Stimulated activated CD8-positive, alpha-beta memory T cell treated with anti-CD3 and anti-CD28 coated beads, Interleukin-2, amount 100 ng/mL, for 48 hours (primary cell): Measurements from ENCODE around the gene JAK3.

Experiments
- DNase-seq, 2 donors: peaks; one replicate each; pipeline ENCODE4 v3.0.0-alpha.2; 2020; ENCODE audit warnings: low read depth in 2 of 2

JAK3 gene

GRCh38 chr19:17865364-17866311 lies 17.9 kb upstream of the JAK3 start:
- DNase-seq = no peak

- no peak for DNase-seq
Measured at GRCh38 chr19:17863520-17864182, 15.9 kb upstream of the JAK3 start.

GRCh38 chr19:17862711-17863519 lies 15.1 kb upstream of the JAK3 start:
- no peak for DNase-seq

GRCh38 chr19:17861542-17862402 lies 14.0 kb upstream of the JAK3 start:
- no peak for DNase-seq

- no peak for DNase-seq
Measured at GRCh38 chr19:17860993-17861360, 13.2 kb upstream of the JAK3 start.

- no peak for DNase-seq
Measured at GRCh38 chr19:17860331-17860992, 12.7 kb upstream of the JAK3 start.

GRCh38 chr19:17859533-17860330 lies 11.9 kb upstream of the JAK3 start, which contains the start of gene RPL18A:
Gene RPL18A, plus strand, starts transcription at chr19:17859910. Its CDS starts 47 bp downstream, at chr19:17859957.
- DNase-seq = peak; percentile 98 to 99

- DNase-seq = peak; percentile 86 to 93
Measured at GRCh38 chr19:17855280-17856152, 7.7 kb upstream of the JAK3 start.

- DNase-seq = no peak
Measured at GRCh38 chr19:17854061-17854460, 6.3 kb upstream of the JAK3 start.

- no peak for DNase-seq
Measured at GRCh38 chr19:17848595-17849292, 962 bp upstream of the JAK3 start.

GRCh38 chr19:17846146-17846545 lies 1.6 kb downstream of the JAK3 start:
- DNase-seq = no peak

GRCh38 chr19:17843908-17844490 lies 3.8 kb downstream of the JAK3 start:
- no peak for DNase-seq

- no peak for DNase-seq
Measured at GRCh38 chr19:17843292-17843827, 4.4 kb downstream of the JAK3 start.

GRCh38 chr19:17842663-17843291 lies 5.0 kb downstream of the JAK3 start:
- no peak for DNase-seq

GRCh38 chr19:17841810-17842662 lies 5.7 kb downstream of the JAK3 start:
- DNase-seq = peak; percentile 71 to 75

- no peak for DNase-seq
Measured at GRCh38 chr19:17841371-17841809, 6.4 kb downstream of the JAK3 start.
